ENCODE measurements around the gene KAZN. TPM values are rescaled to one million over a fixed set of nuclear protein-coding genes. Genes with fewer than 3 reads are reported as not detected.

Gene KAZN
- total RNA-seq, 1 experiment from 2014 or later, result 1.6 TPM

DNA sequence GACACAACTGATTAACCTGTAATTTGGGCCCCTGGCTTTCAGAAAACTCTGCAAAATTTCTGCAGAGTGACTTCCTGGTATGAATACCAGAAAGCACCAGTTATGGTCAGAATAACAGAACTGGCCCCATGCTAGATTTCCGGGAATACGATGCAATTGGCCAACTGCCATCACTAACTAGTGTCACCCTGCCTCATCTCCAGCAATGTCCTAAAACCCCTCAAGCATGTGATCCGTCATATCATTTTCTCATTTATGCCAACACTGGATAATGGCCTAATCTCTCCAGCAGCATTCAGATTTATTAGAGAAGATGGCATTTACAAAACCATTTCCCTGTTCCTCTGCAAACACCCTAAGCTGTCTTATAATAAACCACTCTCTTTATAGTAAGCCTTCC lies 15.4 kb downstream of the KAZN start:
- no peak for DNase-seq (ENCODE audit: low spot score)

DNA sequence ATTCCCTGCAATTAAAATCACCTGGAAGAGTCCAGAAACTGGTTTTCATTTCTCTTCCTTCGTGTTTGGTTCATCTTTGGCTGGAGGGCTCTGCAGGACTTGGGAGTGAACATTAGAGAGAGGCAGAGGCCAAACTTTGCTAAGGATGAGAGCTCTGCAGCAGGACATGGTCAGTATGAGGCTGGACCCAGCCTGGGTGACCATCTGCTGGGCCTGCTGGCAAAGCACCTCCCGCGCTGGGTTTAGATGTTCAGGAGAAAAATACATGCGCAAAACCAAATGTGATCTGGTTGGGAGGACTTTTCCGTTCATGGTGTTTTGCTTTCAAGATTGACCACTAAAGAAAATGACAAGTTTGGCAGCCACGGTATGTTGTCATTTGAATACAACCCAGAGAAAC lies 15.9 kb downstream of the KAZN start:
- DNase-seq (ENCODE audit: low spot score), result no peak

DNA sequence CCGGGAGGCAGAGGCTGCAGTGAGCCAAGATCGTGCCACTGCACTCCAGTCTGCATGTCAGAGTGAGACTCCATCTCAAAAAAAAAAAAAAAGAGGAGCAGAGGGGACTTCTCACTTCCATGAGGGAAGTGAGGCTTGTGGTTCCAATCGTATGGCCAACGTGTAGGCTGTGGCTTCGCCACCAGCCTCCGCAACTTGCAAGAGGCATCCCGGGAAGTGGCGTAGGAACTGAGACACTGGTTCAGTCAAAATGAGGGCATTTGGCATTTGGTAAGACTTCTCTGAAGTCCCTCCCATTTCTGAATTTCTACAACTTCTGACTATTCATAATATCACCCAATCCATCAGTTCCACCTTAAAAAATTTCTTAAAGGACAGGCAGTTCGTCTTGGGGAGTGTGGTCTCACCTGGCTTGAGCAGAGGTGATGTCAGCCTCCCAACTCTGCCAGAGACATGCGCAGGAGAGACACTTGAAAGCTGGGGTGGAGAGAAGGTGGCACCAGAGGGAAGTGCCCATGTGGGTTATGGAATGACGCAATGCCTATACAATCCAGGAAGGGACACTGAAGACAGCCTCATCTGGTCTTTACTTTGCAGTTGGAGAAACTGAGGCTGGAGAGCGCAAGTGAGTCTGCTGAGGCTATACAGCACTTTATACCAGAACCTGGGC lies 17.2 kb downstream of the KAZN start:
- no peak for DNase-seq (ENCODE audit: low spot score)

DNA sequence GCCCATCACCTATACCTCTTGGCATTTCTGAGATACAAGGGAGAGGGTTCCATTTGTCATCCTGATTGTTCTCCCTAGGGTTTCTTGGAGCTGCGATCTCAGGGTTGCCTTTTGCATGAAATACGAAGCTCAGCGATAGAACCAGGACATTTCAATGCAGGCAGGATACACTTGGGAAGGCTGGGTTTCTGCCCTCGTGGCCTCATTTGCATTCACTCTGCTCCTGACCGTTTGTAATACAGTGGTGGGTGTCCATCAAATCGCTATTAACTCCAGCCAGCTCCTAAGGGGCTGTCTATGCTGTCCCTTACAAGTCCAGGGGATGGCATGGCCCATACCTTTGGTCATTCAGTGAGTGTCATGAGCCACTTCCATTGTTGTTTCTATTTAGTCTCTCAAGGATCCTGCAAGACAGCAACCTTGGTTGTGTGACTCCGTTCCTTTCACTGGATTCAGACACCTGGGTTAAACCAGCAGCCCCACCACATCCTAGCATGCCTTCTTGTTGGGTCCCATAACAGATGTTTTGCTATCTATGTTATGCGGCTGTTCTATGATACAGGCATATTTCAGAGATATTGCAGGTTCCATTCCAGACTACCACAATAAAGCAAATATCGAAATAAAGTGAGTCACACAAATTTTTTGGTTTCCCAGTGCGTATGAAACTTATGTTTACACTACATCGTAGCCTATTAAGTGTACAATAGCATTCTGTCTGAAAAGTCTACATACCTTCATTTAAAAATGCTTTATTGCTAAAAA lies 18.3 kb downstream of the KAZN start:
- DNase-seq (ENCODE audit: low spot score), result no peak

DNA sequence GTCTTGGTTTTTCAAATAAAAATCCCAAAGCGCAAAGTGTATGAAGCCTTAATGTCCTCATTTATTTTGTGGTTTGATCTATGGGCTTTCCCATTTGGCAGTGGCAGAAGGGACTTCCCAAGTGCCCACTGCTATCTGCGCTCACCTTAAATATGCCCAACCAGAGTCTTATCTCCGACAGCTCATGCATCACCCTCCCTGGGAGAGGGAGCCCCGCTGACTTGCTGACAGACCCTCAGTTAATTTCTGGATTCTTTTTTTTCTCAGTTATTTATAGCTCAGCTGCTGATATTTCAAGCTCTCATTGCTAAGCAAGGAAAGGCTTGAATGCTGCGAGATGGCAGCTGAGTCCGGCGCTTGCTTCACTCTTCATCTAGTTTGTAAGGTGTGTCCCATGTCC lies 19.3 kb downstream of the KAZN start:
- DNase-seq (ENCODE audit: low spot score), result no peak

DNA sequence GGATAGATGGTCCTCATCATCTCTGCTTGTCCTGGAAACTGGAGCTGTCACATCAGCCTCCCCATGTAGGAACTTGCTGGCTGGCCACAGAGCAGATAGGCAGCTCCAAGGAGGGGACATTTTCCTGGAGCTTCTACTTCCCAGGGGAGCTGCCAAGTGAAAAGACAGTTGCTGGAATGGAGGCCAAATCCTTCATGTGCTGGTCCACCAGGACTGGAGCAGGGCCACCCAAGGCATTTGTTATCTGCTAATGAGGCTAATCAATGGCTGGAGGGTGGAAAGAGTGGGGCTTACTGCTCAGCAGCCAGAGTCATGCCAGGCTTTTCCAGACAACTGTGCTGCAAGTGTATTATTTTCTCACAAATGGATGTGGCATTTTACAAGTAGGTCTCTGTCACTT lies 22.5 kb downstream of the KAZN start:
- no peak for DNase-seq (ENCODE audit: low spot score)

DNA sequence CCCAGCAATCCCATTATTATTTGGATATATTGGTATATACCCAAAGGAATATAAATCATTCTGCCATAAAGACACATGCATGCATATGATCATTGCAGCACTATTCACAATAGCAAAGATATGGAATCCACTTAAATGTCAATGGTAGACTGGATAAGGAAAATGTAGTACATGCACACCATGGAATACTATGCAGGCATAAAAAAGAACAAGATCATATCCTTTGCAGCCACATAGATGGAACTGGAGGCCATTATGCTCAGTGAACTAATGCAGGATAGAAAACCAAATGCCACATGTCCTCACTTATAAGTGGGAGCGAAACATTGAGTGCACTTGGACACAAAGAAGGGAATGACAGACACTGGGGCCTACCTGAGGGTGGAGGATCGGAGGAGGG lies 24.6 kb downstream of the KAZN start:
- no peak for DNase-seq (ENCODE audit: low spot score)

DNA sequence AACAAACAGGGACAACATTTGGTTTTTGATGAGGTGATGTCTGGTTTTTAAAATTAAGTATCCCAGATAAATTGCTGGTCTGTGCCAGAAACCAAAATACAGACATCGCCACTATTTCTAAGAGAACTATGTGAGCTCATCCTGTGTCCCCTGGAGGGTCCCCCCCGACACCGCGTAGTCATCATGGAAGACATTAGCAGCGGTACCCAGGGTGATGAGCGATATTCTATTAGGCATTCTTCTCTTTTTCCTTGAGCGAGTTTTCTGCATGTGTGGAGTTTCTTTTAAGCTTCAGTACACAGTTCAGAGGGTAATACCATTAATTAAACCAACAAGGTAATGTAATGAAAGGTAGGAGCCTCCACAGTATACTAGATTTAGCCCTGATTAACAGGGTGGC lies 26.5 kb downstream of the KAZN start:
- DNase-seq (ENCODE audit: low spot score), result no peak

DNA sequence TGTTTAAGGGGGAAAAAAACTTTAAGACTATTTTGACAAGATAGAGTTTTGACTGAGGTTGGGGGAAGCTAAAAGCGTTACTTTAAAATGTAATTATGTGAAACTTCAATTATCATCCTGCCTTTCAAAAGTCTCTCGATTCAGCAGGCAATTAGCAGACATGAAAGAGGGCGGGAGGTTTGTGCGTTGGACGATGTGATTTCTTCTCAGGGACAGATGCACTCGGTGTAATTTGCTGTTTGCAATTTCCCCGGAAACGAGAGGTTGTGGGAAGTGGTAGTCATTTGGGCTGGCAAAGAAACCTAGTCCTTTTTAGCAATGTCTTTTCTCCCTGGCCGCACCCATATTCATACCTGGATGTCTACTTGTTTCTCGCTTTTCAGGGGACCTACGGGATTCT lies 27.1 kb downstream of the KAZN start:
- DNase-seq (ENCODE audit: low spot score), result no peak

DNA sequence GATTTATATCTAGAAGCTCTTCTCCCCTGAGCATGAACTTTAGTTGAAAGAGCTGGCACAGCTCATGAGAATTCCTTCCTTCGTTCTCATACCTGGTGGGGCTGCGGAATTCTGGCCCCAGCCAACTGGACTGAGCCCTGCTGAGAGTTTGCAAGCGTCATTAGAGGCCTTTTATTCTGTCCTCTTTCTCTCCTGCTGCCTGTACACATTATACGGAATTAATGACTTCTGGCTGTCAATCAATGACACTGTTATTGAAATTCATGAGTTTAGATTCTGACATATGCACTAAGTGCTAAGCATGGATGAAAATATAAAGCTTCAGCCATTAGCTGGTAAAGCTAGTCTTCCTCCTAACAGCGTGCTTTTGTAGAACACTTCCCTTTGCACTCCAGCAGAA lies 27.5 kb downstream of the KAZN start:
- no peak for DNase-seq (ENCODE audit: low spot score)

DNA sequence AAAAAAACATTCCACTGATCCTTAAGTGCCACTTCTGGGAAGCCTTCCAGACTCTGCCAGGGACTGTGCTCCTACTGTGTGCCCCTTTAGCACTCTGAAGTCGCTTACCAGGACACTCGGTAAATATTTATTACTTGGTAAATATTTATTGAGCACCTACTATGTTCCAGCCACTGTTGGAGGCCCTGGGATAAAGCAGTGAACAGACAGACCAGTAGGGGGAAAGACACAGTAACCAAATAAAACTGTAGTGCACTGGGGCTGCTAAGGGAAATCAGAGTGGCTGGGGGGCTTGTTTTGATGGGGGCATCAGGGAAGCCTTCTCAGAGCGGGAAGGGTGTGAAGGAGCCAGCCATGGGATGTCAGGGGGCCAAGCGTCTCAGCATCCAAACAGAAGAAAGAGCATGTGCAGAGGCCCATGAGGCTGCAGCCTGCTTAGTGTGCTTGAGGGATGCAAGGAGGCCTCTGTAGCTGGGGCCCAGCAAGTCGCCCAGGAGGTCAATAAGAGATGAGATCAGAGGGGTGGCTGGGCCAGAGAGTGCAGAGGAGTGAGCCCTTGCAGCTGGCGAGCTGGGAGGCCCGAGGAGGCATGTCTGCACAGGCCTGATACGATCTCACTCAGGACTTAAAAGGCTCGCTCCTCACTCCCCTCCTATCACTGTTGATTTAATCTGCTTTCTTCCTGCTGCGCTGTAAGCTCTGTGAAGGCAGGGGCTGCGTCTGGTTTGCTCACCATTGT lies 28.6 kb downstream of the KAZN start:
- DNase-seq (ENCODE audit: low spot score), result no peak

DNA sequence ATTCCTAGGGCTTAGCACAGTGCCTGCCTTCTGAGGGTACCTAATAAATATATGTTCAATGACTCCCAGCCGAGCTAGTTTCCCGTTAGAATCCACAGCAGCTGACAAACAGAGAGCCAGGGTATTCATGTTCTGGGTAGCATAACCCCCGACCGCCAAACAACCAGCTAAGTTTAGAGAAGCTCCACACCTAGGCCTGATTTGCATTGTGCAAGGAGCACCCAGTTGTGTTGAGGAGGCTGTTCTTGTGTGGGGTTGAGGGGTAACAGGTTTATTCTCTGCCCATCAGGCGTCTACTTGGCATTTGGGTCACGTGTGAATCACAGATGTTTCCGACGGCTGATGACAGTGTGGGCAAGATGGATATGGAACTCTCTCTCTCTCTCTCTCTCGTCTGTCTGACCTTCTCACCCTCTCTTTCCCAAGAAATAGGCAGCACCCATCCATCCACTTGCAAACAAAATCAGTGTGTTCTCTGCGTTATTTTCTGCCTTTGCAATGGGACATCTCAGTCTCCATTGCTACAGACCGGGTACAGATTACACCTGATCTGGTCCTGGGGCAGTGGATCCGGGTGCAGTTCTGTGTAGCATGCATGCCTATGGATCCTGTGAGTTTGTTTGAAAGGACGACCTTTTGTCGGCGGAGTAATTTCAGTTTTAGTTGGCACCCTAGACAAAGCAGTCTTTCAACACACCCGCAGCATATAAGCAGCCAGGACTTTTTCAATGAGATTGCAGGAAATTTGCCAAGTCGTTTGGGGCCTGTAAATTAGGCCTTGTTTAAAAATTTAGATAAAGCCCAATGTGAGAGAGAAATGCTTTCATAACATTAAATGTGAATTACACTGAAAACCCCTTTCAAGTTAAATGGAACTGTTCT lies 29.4 kb downstream of the KAZN start:
- no peak for DNase-seq (ENCODE audit: low spot score)

DNA sequence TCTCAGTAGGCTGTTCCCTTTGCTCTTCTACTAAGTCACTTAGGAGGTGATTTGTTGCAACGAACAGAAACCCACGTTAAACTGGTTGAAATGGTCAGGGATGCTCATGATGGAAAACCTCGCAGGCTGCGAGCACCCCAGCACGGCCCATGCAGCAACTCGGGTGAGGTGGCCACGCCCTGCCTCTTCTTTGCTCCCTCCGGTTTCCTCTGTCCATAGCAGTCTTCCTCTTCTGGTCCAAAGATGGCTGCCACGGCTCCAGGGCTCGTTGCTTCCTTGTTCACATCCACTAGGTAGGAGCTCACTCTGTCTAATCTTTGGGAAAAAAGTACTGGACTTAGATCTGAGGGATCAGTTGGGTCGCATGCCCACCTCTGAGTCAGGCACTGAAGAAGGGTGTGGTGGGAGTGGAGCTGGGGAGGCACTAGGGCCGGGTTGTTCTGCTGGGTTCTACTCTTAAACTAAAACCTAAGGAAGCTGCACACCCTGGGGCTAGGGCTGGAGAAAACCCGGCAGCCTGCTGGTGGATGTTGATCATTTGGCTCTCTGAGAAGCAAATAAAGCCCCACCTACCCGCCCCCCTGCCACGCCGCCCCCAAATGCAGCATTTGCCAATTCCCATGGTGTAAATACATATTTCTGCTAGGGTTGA lies 31.0 kb downstream of the KAZN start:
- DNase-seq (ENCODE audit: low spot score), result no peak

DNA sequence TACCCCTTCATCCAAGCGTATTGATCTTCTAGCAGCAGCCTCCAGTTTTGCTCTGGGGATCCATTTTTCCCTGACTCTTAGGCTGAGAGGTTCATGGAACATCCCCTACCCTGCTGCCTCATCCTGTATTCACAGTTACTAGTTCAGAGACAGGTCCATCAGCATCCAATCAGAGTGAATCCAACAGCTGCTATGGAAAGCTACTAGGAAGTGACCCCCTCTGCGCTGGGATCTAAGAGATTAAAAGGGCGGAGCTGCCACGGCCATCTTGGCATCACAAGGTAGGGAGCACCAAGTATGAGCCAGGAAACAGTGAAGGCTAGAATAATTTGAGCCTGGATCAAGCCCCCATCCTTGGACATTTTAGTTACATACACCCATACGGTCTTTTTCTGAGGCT lies 32.5 kb downstream of the KAZN start:
- DNase-seq (ENCODE audit: low spot score), result no peak

DNA sequence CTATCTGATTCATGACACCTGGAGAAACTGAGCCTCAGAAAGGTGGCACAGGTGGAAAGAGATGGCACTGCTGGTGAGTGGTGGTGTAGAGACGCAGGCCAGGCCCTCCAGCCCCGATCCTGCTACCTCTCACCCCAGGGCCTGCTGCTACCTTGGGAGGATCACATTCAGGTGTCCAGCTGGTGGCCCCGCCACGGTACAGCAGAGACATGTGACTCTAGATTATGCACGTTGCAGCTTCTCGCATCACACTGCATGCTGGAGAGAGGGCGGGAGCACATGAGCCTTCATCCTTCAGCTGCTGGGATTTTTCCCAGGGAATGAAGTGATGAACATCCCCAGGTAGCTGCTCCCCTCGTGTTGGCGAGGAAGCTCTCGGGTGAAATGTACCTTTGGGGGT lies 32.9 kb downstream of the KAZN start:
- DNase-seq (ENCODE audit: low spot score), result no peak

DNA sequence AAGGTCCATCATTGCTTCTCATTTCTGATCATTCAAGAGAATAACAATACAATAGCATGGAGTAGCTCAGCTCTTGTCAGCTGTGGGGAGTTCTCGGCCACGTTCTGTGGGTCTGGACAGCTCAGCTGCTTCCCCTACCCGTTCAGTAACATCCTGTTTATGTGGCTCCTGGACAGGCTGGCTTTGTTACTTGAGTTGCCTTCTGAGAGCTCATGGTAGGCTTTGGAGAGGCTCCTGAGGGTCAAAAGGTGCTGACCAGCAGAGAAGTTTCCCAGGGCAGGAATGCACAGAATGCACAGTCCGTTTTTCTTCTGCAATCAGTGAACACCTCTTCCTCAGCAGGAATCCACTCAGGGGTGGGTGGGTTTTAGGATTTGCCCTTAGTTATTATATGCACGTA lies 36.0 kb downstream of the KAZN start:
- no peak for DNase-seq (ENCODE audit: low spot score)

DNA sequence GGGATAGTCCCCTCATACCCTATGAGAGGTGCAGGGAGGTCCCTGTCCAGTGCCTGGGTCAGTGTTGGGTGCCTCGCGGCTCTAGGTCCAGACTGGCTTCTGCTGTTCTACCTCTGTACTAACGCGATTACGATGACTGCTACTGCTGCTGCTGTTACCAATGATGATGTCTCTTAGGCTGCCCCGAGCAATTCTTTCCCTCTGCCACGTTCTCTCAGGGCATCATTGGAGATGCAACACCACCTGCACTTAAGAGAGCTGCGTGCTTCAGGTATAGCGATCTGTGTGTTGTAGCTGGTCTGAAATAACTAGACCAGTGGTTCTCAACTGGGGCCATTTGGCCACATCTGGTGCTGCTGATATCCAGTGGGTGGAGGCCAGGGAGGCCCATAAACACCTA lies 36.9 kb downstream of the KAZN start:
- DNase-seq (ENCODE audit: low spot score), result no peak

DNA sequence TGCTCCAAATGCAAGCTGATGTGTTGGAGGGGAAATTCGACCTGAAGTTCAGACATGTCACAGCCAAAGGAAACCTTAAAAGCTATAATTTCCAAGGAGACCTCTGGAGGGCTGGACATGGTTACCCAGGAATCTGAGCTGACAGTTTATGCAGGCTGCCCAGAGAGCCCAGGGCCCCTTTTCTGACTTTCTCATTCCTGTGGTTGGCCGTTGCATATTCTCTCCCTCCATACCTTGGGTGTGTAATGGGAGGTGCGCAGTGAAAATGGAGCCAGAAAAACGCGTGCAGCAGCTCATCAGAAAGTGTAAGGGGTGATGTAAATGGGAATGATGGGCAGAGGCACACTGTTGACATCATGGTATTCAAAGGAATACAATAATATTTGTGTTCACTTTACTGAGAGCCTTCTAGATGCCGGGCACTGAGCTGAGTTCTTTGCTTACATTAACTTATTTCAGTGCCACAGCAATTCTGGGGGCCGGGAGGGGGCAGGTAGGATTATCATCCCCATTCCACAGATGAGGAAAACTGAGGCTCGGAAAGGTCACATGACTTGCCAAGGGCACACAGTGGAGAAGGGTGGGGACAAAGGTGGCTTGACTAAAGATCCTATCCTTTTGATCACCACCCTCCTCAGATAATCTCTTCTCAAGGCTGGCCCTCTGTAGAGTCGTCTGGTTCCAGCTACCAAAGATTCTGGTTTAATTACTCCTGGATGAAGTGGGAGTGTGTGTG lies 38.6 kb downstream of the KAZN start:
- no peak for DNase-seq (ENCODE audit: low spot score)

DNA sequence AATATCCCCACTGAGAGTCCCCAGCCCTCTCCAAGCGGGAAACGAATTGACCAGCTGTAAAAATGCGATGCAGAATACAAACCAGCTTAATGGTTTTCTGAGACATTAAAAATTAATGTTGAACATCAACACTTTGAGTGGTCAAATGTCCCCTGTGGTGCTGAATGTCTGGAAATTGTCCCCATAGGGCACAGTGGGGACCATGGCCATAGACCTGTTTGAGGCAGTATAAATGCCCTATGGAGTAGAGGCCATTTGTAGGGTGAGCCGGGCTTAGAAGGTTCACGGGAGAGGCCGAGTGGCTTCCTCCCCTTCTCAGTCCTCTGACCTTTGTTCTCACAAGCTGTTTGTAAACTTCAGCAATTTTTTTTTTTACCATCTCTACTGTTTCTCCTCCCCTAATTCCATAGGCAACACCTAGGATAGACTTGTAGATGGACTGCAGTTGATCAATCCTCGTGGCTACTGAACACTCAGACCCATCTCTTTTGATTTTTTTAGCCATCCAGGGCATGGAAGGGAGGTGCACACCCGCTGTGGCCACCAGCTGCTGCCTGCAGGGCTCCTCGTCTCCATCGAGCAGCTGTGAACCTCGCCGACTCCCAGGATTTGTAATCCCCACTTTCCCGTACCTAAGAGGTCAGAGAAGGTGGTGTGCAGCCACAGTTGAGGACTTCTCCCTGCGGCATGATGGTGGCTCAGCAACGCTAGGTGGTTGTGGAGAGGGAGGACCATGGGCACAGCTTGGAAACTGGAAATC lies 41.0 kb downstream of the KAZN start:
- no peak for DNase-seq (ENCODE audit: low spot score)

DNA sequence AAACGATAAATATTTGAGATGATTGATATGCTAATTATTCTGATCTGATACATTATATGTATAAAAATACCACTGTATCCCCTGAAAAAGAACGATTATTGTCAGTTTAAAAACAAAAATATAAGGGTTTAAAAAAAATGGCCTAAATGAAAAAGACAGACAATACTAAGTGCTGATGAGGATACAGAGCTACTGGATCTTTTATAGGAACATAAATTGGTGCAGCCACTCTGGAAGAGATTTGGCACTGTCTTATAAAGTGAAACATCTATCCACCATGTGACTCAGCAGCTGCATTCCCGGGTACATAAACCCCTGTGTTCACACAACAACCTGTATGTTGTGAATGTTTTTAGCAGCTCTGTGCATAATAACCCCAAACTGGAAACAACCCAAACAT lies 44.2 kb downstream of the KAZN start:
- no peak for DNase-seq (ENCODE audit: low spot score)

Data from H4 (cell line).